K562 (cell line): ENCODE results near the gene EVPL. TPM values are rescaled to one million over a fixed set of nuclear protein-coding genes. Genes with fewer than 3 reads are reported as not detected.

Source experiments
- E2F6 ChIP-seq, 2 experiments: IDR thresholded peaks; 2 replicates each; pipeline ENCODE4 v1.6.1; 2011; ENCODE audit warnings: borderline replicate concordance in 1 of 2, control low read depth in 1 of 2, low read depth in 1 of 2, low read length in 1 of 2, mild to moderate bottlenecking in 1 of 2, mixed read lengths in 1 of 2, moderate library complexity in 1 of 2; ENCODE audit not compliant: insufficient read depth in 1 of 2, insufficient read length in 1 of 2, poor library complexity in 1 of 2, severe bottlenecking in 1 of 2; ENCODE audit errors: extremely low read depth in 1 of 2
- HLTF ChIP-seq: fragments of 450-650 bp; IDR thresholded peaks from 2 replicates; pipeline ENCODE4 v1.6.1; 2016
- RAD51 ChIP-seq: fragments of 450-650 bp; IDR thresholded peaks from 2 replicates; pipeline ENCODE4 v1.7.1; 2016; ENCODE audit warnings: low read depth, mild to moderate bottlenecking, borderline replicate concordance
- TFE3 ChIP-seq: fragments of 450-650 bp; formaldehyde crosslinking; IDR thresholded peaks from 2 replicates; pipeline ENCODE4 v1.4.0; 2020; ENCODE audit warnings: mild to moderate bottlenecking, mixed read lengths
- ZKSCAN8 ChIP-seq: fragments of 200-800 bp; sonication (Bioruptor generic); IDR thresholded peaks from 2 replicates; pipeline ENCODE4 v1.6.1; 2016; ENCODE audit warnings: missing genetic modification characterization, missing compliant biosample characterization
- ZNF512 ChIP-seq: IDR thresholded peaks from 2 replicates; pipeline ENCODE4 v1.6.1; 2016; ENCODE audit warnings: missing genetic modification characterization, missing compliant biosample characterization
- ZNF584 ChIP-seq: fragments of 200-800 bp; sonication (Bioruptor generic); IDR thresholded peaks from 2 replicates; pipeline ENCODE4 v1.6.1; 2016; ENCODE audit warnings: low read depth, mild to moderate bottlenecking, missing genetic modification characterization, missing compliant biosample characterization
- polyA plus RNA-seq, 8 experiments: library from polyadenylated mRNA; depleted of rRNA in 4 of 8; stranded (reverse) in 5 of 8; unstranded in 3 of 8; fragments of >200 nt; fragmentation: Nextera tagmentation in 2 of 8; fragmentation: Illumina TruSeq in 1 of 8; extraction: Ambion mirVana in 2 of 8; extraction: Trizol in 1 of 8; gene quantifications; 2 replicates each; pipeline versions ENCODE4 v1.2.1 to v1.2.3, GENCODE V29; 2011 to 2014; ENCODE audit warnings: inconsistent platforms in 1 of 8, missing spikeins in 1 of 8
- total RNA-seq, 7 experiments: library from RNA; depleted of rRNA in 6 of 7; stranded (reverse); fragments of >200 nt in 6 of 7; fragmentation: Illumina TruSeq in 2 of 7; extraction: Trizol in 2 of 7; gene quantifications; 2 replicates each; pipeline versions ENCODE4 v1.2.1 to v1.2.3, GENCODE V29; 2011 to 2021; ENCODE audit warnings: low replicate concordance in 1 of 7

The EVPL gene
- total and polyA plus RNA-seq, 9 of the 15 experiments (the other 6 are each of a cell fraction or from before 2014, with no cell fraction given) = 0.08 to 0.18 (median 0.16) TPM; not detected in 5

- TF ChIP-seq TFE3 (CRISPR knock-in tag) (peak; percentile 97), ZKSCAN8 (CRISPR knock-in tag) (no peak), E2F6 (IDR thresholded peaks at IDR 0.05; ENCODE audit: borderline replicate concordance in 1 of 2, extremely low read depth in 1 of 2, insufficient read depth in 1 of 2, insufficient read length in 1 of 2, low read depth in 1 of 2, low read length in 1 of 2, poor library complexity in 1 of 2, severe bottlenecking in 1 of 2) (no peak), ZNF584 (CRISPR knock-in tag) (0 out of 2 replicates have a peak, but pooled peaks have one; percentile 21), ZNF512 (no peak), HLTF (no peak), RAD51 (peak; percentile 91)
- TF ChIP-seq, all 486 proteins: peak for 10
Observed at GRCh38 chr17:75970626-75971025, 56.5 kb downstream of the EVPL start (continued).
